Gastrocnemius medialis (tissue), 4 donors: ENCODE data around the gene ATOH8. TPM values are rescaled to one million over a fixed set of nuclear protein-coding genes. Genes with fewer than 3 reads are reported as not detected.

Source experiments
- ATAC-seq, 2 donors: fragments of 150-250 bp; one replicate each; pipeline ENCODE4 v1.9.1; 2016
- DNase-seq, 2 donors: peaks; one replicate each; pipeline ENCODE4 v3.0.0-alpha.2; 2019
- H3K27ac ChIP-seq, 4 donors: fragments of 200-600 bp; sonication (generic); 1 replicate in 1 of 4; 2 replicates in 3 of 4; pipeline ENCODE4 v1.5.1; 2016 to 2018; ENCODE audit warnings: mild to moderate bottlenecking in 2 of 4, moderate library complexity in 1 of 4
- H3K27me3 ChIP-seq, 3 donors: fragments of 200-600 bp; sonication (generic) in 2 of 3; 1 replicate in 1 of 3; 2 replicates in 2 of 3; pipeline versions ENCODE4 v1.5.1 to v1.6.0; 2016 to 2019; ENCODE audit warnings: mild to moderate bottlenecking in 1 of 3, moderate library complexity in 1 of 3
- H3K36me3 ChIP-seq, 2 donors: fragments of 200-600 bp; sonication (generic) in 1 of 2; one replicate each; pipeline ENCODE4 v1.5.1; 2017 to 2018
- H3K4me1 ChIP-seq, 2 donors: fragments of 200-600 bp; sonication (generic) in 1 of 2; one replicate each; pipeline ENCODE4 v1.5.1; 2016 to 2017; ENCODE audit warnings: mild to moderate bottlenecking in 2 of 2
- H3K4me3 ChIP-seq, 4 donors: fragments of 200-600 bp; sonication (generic) in 3 of 4; 1 replicate in 1 of 4; 2 replicates in 3 of 4; pipeline ENCODE4 v1.5.1; 2016 to 2019; ENCODE audit warnings: mild to moderate bottlenecking in 2 of 4
- H3K9me3 ChIP-seq, 3 donors: fragments of 200-600 bp; sonication (generic) in 2 of 3; 1 replicate in 1 of 3; 2 replicates in 2 of 3; pipeline ENCODE4 v1.5.1; 2016 to 2019
- CTCF ChIP-seq, 5 experiments: fragments of 450-650 bp in 3 of 5; fragments of 200-600 bp in 2 of 5; sonication (generic) in 2 of 5; IDR thresholded peaks in 4 of 5; conservative IDR thresholded peaks in 1 of 5; 1 replicate in 4 of 5; 2 replicates in 1 of 5; pipeline ENCODE4 v1.5.1; 2016 to 2019; ENCODE audit warnings: antibody characterized with exemption in 5 of 5, mild to moderate bottlenecking in 3 of 5, moderate library complexity in 3 of 5
- POLR2A ChIP-seq, 2 donors: fragments of 450-650 bp; IDR thresholded peaks; one replicate each; pipeline ENCODE4 v1.6.1; 2017; ENCODE audit warnings: antibody characterized with exemption in 2 of 2, mild to moderate bottlenecking in 2 of 2, moderate library complexity in 2 of 2
- in situ Hi-C, 4 donors: fragments of 200-750 bp; cut with MboI; loops; one replicate each; pipeline versions ENCODE4 v1.15.0 to v1.8.0; 2017; ENCODE audit warnings: low sequenced_read_pairs in 4 of 4
- intact Hi-C: fragments of 100-400 bp; cut with DNase I; formaldehyde crosslinking; loops from one replicate; pipeline ENCODE4 v1.15.1; 2023; ENCODE audit warnings: low total_unique reads
- total RNA-seq, 4 donors: library from RNA; depleted of rRNA; stranded (reverse); fragments of >200 nt; gene quantifications; one replicate each; pipeline versions ENCODE4 v1.1.0 to v1.2.3, GENCODE V29; 2016

Gene ATOH8
- total RNA-seq, 4 donors from 2014 or later: 122 to 266 (median 150) TPM

- intact Hi-C loops (no loop called here), in situ Hi-C loops (loop anchor here (5.0 to 10.0 kb wide), 6 partner anchors 57 to 177 kb away; partner anchors contain the start of gene ATOH8 (in 1 of the 4))
- Histone ChIP-seq H3K36me3 (no peaks in the 10 kb centered on the region), H3K9me3 (no peaks in the 10 kb centered on the region), H3K27me3 (no peaks in the 10 kb centered on the region), H3K27ac (no peak overlapping the region), H3K4me3 (no peak overlapping the region), H3K4me1 (peaks cover 8 to 11% of the 10 kb centered on the region in 2 donors)
- no peak for ATAC-seq
- no peak for DNase-seq
- TF ChIP-seq CTCF (IDR thresholded peaks at IDR 0.05 in 4 of 5, conservative IDR thresholded peaks at IDR 0.05 in 1 of 5): no peak
- no peak for TF ChIP-seq POLR2A (IDR thresholded peaks at IDR 0.05)
Observed at GRCh38 chr2:85812094-85812735, 58.4 kb downstream of the ATOH8 start.

DNA sequence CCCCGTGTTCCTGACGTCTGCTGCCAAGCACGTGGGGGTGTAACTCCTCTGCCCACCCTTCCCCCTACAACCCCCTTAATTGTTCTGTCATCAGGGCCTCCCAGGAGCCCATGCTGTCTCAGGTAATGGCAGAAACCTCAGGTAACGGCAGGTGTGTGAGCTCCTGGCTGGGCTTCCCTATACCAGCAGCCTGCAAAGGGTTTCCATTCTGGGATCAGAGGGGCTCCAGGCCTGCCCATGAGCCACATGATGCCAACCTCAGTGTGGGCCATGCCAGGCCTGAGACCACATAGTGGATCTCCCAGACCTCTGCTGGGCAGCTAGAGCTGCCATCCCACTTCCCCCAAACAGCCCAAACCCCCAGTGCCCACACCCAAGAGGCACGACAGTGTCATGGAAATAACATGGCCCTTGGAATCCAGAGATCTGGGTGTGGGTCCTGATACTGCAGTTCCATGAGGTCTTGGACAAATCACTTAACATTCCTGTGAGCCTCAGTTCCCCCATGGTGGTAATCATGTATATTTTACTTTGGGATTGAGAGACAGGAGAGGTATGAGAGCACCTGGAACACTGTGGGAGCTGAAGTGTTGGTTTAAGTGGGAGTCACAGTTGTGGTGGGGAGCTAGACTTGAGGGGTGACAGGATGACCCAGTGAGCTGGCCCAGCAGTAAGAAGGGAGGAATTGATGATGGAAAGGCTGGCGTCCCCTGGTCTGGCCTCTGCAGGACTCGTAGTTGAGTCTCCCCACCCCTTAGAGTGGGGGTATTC, 59.6 kb downstream of the ATOH8 start:
- no peaks in the 10 kb centered on the region for H3K27me3 ChIP-seq
- peaks cover 8 to 11% of the 10 kb centered on the region in 2 donors for H3K4me1 ChIP-seq
- H3K4me3 ChIP-seq: no peak overlapping the region
- DNase-seq (no peak), ATAC-seq (no peak)
- no peak for TF ChIP-seq CTCF (IDR thresholded peaks at IDR 0.05 in 4 of 5, conservative IDR thresholded peaks at IDR 0.05 in 1 of 5)
- TF ChIP-seq POLR2A (IDR thresholded peaks at IDR 0.05): no peak
- peak overlapping the region in 2 of 4 donors; percentile 1 to 27 for H3K27ac ChIP-seq
- H3K9me3 ChIP-seq: no peaks in the 10 kb centered on the region
- intact Hi-C loops: no loop called here
- no peaks in the 10 kb centered on the region for H3K36me3 ChIP-seq
- in situ Hi-C loops: loop anchor here (5.0 to 10.0 kb wide), 6 partner anchors 59 to 179 kb away; partner anchors contain the start of gene ATOH8 (in 1 of the 4)

- Histone ChIP-seq H3K9me3 (no peaks in the 10 kb centered on the region), H3K27ac (peak overlapping the region in 2 of 4 donors; percentile 1 to 27), H3K4me3 (no peak overlapping the region), H3K36me3 (no peaks in the 10 kb centered on the region), H3K27me3 (no peaks in the 10 kb centered on the region), H3K4me1 (peaks cover 8 to 11% of the 10 kb centered on the region in 2 donors)
- in situ Hi-C loops: loop anchor here (5.0 to 10.0 kb wide), 6 partner anchors 59 to 179 kb away; partner anchors contain the start of gene ATOH8 (in 1 of the 4)
- DNase-seq: peak; percentile 84 to 93
- intact Hi-C loops: loop anchor here (1.0 to 2.0 kb wide), 4 partner anchors 64 to 177 kb away; no protein-coding TSS in a partner anchor
- peak; percentile 94 to 98 for ATAC-seq
- peak; percentile 96 to 99 (median 98) for TF ChIP-seq CTCF (IDR thresholded peaks at IDR 0.05 in 4 of 5, conservative IDR thresholded peaks at IDR 0.05 in 1 of 5)
- no peak for TF ChIP-seq POLR2A (IDR thresholded peaks at IDR 0.05)
Observed at GRCh38 chr2:85813982-85814801, 60.4 kb downstream of the ATOH8 start.

GRCh38 chr2:85814802-85815550, 61.2 kb downstream of the ATOH8 start:
- Histone ChIP-seq H3K27ac (no peak overlapping the region), H3K4me1 (peaks cover 8 to 11% of the 10 kb centered on the region in 2 donors), H3K9me3 (no peaks in the 10 kb centered on the region), H3K36me3 (no peaks in the 10 kb centered on the region), H3K4me3 (no peak overlapping the region), H3K27me3 (no peaks in the 10 kb centered on the region)
- TF ChIP-seq POLR2A (IDR thresholded peaks at IDR 0.05) (no peak), CTCF (IDR thresholded peaks at IDR 0.05 in 4 of 5, conservative IDR thresholded peaks at IDR 0.05 in 1 of 5) (no peak)
- in situ Hi-C loops: loop anchor here (5.0 to 10.0 kb wide), 6 partner anchors 60 to 180 kb away; partner anchors contain the start of gene ATOH8 (in 1 of the 4)
- DNase-seq (no peak), ATAC-seq (peak in 1 of 2 donors; percentile 2)
- intact Hi-C loops: loop anchor here (1.0 to 2.0 kb wide), 4 partner anchors 65 to 178 kb away; no protein-coding TSS in a partner anchor
